Measurements from ENCODE around the gene KCTD17. TPM values are rescaled to one million over a fixed set of nuclear protein-coding genes. Genes with fewer than 3 reads are reported as not detected.

Gene KCTD17
- total and polyA plus RNA-seq, 9 donors: 10.6 to 22.1 (median 19.1) TPM

DNA sequence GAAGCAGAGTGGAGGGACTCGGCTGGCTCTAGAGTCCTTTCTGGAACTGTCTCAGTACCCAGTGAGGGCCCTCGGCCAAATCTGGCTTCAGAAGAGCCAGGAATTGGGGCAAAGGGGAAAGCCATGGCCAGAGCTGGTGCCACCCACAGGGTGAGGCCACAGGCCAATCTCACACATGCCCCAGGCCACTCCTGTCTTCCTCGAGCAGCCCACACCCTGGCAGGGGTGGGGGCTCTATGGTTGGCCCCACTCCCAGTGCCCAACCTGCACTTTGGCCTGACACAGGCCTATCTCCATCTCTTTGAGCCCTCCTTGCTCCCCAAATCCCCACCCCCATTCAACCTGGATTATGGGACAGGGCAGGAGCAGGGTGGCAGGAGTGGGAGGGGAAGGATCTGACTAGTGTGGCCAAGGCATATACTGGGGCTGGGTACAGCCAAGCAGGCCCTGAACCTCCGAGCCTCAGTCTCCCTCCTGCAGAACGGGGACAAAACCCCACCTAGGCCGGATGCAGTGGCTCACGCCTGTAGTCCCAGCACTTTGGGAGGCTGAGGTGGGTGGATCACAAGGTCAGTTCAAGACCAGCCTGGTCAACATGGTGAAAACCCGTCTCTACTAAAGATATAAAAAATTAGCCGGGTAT, 39.2 kb upstream of the KCTD17 start:
- Histone ChIP-seq H3K36me3 (ENCODE audit: control insufficient read depth, insufficient read depth, low read length) (peaks cover 8% of the 10 kb centered on the region), H3K9me3 (replicated peaks; ENCODE audit: control insufficient read depth, low read depth, low read length) (no peaks in the 10 kb centered on the region), H3K27me3 (ENCODE audit: control insufficient read depth, insufficient read depth, low read length) (no peaks in the 10 kb centered on the region), H3K4me3 (ENCODE audit: low read length) (no peak overlapping the region), H3K27ac (ENCODE audit: low read length) (no peak overlapping the region), H3K4me1 (ENCODE audit: control insufficient read depth, insufficient read depth, low read length) (peaks cover 34% of the 10 kb centered on the region)
- 85% methylated on average over 4 of the region's 9 CpGs for WGBS (ENCODE audit: insufficient coverage)
- no peak for DNase-seq

- Histone ChIP-seq H3K27ac (ENCODE audit: low read length) (no peak overlapping the region), H3K27me3 (ENCODE audit: control insufficient read depth, insufficient read depth, low read length) (no peaks in the 10 kb centered on the region), H3K4me1 (ENCODE audit: control insufficient read depth, insufficient read depth, low read length) (peaks cover 39% of the 10 kb centered on the region), H3K4me3 (ENCODE audit: low read length) (no peak overlapping the region), H3K36me3 (ENCODE audit: control insufficient read depth, insufficient read depth, low read length) (peaks cover 14% of the 10 kb centered on the region), H3K9me3 (replicated peaks; ENCODE audit: control insufficient read depth, low read depth, low read length) (no peaks in the 10 kb centered on the region)
- no CpG with 5 or more reads among the region's 10 CpGs for WGBS (ENCODE audit: insufficient coverage)
- no peak for DNase-seq
Observed at GRCh38 chr22:37012956-37013355, 38.6 kb upstream of the KCTD17 start.

GRCh38 chr22:37014415-37014806, 37.1 kb upstream of the KCTD17 start:
- Histone ChIP-seq H3K27ac (ENCODE audit: low read length) (no peak overlapping the region), H3K36me3 (ENCODE audit: control insufficient read depth, insufficient read depth, low read length) (peaks cover 14% of the 10 kb centered on the region), H3K4me1 (ENCODE audit: control insufficient read depth, insufficient read depth, low read length) (peaks cover 46% of the 10 kb centered on the region), H3K9me3 (replicated peaks; ENCODE audit: control insufficient read depth, low read depth, low read length) (no peaks in the 10 kb centered on the region), H3K4me3 (ENCODE audit: low read length) (no peak overlapping the region), H3K27me3 (ENCODE audit: control insufficient read depth, insufficient read depth, low read length) (no peaks in the 10 kb centered on the region)
- DNase-seq: no peak
- WGBS (ENCODE audit: insufficient coverage): 70% methylated on average over 2 of the region's 4 CpGs

- Histone ChIP-seq H3K4me1 (ENCODE audit: control insufficient read depth, insufficient read depth, low read length) (peaks cover 45% of the 10 kb centered on the region), H3K27me3 (ENCODE audit: control insufficient read depth, insufficient read depth, low read length) (no peaks in the 10 kb centered on the region), H3K27ac (ENCODE audit: low read length) (no peak overlapping the region), H3K9me3 (replicated peaks; ENCODE audit: control insufficient read depth, low read depth, low read length) (no peaks in the 10 kb centered on the region), H3K4me3 (ENCODE audit: low read length) (no peak overlapping the region), H3K36me3 (ENCODE audit: control insufficient read depth, insufficient read depth, low read length) (peaks cover 14% of the 10 kb centered on the region)
- no peak for DNase-seq
- WGBS (ENCODE audit: insufficient coverage): 73% methylated on average over 4 of the region's 12 CpGs
Observed at GRCh38 chr22:37014835-37015586, 36.5 kb upstream of the KCTD17 start.

GRCh38 chr22:37015587-37015878, 36.0 kb upstream of the KCTD17 start:
- Histone ChIP-seq H3K4me1 (ENCODE audit: control insufficient read depth, insufficient read depth, low read length) (peaks cover 46% of the 10 kb centered on the region), H3K36me3 (ENCODE audit: control insufficient read depth, insufficient read depth, low read length) (peaks cover 14% of the 10 kb centered on the region), H3K27ac (ENCODE audit: low read length) (no peak overlapping the region), H3K9me3 (replicated peaks; ENCODE audit: control insufficient read depth, low read depth, low read length) (no peaks in the 10 kb centered on the region), H3K27me3 (ENCODE audit: control insufficient read depth, insufficient read depth, low read length) (no peaks in the 10 kb centered on the region), H3K4me3 (ENCODE audit: low read length) (no peak overlapping the region)
- 78% methylated on average over 1 of the region's 4 CpGs for WGBS (ENCODE audit: insufficient coverage)
- DNase-seq: no peak

DNA sequence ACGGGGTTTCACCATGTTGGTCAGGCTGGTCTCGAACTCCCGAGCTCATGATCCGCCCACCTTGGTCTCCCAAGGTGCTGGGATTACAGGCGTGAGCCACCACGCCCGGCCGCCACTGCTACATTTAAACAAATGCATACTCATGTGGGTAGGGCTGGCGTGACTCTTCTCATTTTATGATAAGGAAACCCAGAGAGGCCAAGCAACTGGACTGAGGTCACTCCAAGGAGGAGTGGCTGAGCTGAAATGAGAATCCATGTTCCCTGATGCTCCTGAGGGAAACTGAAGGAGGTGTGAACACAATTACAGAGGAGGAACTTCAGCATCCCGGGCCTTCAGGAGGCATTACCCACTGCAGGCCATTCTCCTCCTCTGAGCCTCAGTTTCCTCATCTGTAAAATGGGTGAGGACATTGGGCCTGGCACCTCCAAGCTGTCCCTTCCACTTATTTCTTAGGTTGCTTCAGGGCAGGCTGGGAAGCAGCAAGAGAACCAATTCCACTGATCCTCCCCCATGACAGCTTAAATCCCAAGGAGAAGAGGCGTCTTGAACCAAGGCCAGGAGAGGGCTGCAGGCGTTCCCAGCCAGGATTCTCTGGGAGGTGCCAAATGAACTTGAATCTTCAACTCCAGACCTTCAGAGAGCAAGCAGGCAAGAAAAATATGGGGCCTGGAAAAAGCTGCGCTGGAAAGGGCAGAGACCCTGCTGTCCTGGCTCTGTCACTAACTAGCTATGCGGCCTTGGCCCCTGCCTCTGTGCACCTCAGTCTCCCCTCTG, 35.2 kb upstream of the KCTD17 start:
- Histone ChIP-seq H3K27ac (ENCODE audit: low read length) (no peak overlapping the region), H3K4me3 (ENCODE audit: low read length) (no peak overlapping the region), H3K27me3 (ENCODE audit: control insufficient read depth, insufficient read depth, low read length) (no peaks in the 10 kb centered on the region), H3K36me3 (ENCODE audit: control insufficient read depth, insufficient read depth, low read length) (peaks cover 14% of the 10 kb centered on the region), H3K4me1 (ENCODE audit: control insufficient read depth, insufficient read depth, low read length) (peaks cover 49% of the 10 kb centered on the region), H3K9me3 (replicated peaks; ENCODE audit: control insufficient read depth, low read depth, low read length) (no peaks in the 10 kb centered on the region)
- WGBS (ENCODE audit: insufficient coverage): 68% methylated on average over 6 of the region's 14 CpGs
- no peak for DNase-seq

GRCh38 chr22:37017356-37017755, 34.2 kb upstream of the KCTD17 start:
- Histone ChIP-seq H3K9me3 (replicated peaks; ENCODE audit: control insufficient read depth, low read depth, low read length) (no peaks in the 10 kb centered on the region), H3K4me3 (ENCODE audit: low read length) (no peak overlapping the region), H3K4me1 (ENCODE audit: control insufficient read depth, insufficient read depth, low read length) (peaks cover 49% of the 10 kb centered on the region), H3K27ac (ENCODE audit: low read length) (no peak overlapping the region), H3K36me3 (ENCODE audit: control insufficient read depth, insufficient read depth, low read length) (peaks cover 17% of the 10 kb centered on the region), H3K27me3 (ENCODE audit: control insufficient read depth, insufficient read depth, low read length) (no peaks in the 10 kb centered on the region)
- peak; percentile 41 for DNase-seq
- 88% methylated on average over 9 of the region's 10 CpGs for WGBS (ENCODE audit: insufficient coverage)

- no peak for DNase-seq
- H3K27me3 ChIP-seq (ENCODE audit: control insufficient read depth, insufficient read depth, low read length): no peaks in the 10 kb centered on the region
- H3K9me3 ChIP-seq (replicated peaks; ENCODE audit: control insufficient read depth, low read depth, low read length): no peaks in the 10 kb centered on the region
- 65% methylated on average over 41 of the region's 45 CpGs for WGBS (ENCODE audit: insufficient coverage)
- peaks cover 48% of the 10 kb centered on the region for H3K4me1 ChIP-seq (ENCODE audit: control insufficient read depth, insufficient read depth, low read length)
- peak overlapping the region; percentile 77 for H3K27ac ChIP-seq (ENCODE audit: low read length)
- peaks cover 24% of the 10 kb centered on the region for H3K36me3 ChIP-seq (ENCODE audit: control insufficient read depth, insufficient read depth, low read length)
- H3K4me3 ChIP-seq (ENCODE audit: low read length): peak overlapping the region; percentile 72
Observed at GRCh38 chr22:37018086-37018814, 33.3 kb upstream of the KCTD17 start.

- Histone ChIP-seq H3K27ac (ENCODE audit: low read length) (peak overlapping the region; percentile 77), H3K4me3 (ENCODE audit: low read length) (peak overlapping the region; percentile 72), H3K4me1 (ENCODE audit: control insufficient read depth, insufficient read depth, low read length) (peaks cover 48% of the 10 kb centered on the region), H3K27me3 (ENCODE audit: control insufficient read depth, insufficient read depth, low read length) (no peaks in the 10 kb centered on the region), H3K36me3 (ENCODE audit: control insufficient read depth, insufficient read depth, low read length) (peaks cover 28% of the 10 kb centered on the region), H3K9me3 (replicated peaks; ENCODE audit: control insufficient read depth, low read depth, low read length) (no peaks in the 10 kb centered on the region)
- peak; percentile 88 for DNase-seq
- WGBS (ENCODE audit: insufficient coverage): 0% methylated on average over 33 of the region's 35 CpGs
Observed at GRCh38 chr22:37018815-37019308, 32.7 kb upstream of the KCTD17 start.
